Endothelial cell of umbilical vein (primary cell): ENCODE results near the gene LPP. TPM values are rescaled to one million over a fixed set of nuclear protein-coding genes. Genes with fewer than 3 reads are reported as not detected.
A peak's percentile ranks its signal among the peaks of the same experiment; 100 is the strongest.

Source experiments
- BruUV-seq: library from RNA; stranded (reverse); fragments of 400-500 nt; replicated peaks from 2 replicates; lab custom pipeline; 2021; lab: Mats Ljungman, UMichigan
- CTCF ChIA-PET: fragments of 300-600, 350-600 bp; sonication (Branson Sonifier 250); formaldehyde crosslinking; loops from one replicate; lab custom pipeline; 2021; ENCODE audit warnings: antibody characterized with exemption, inconsistent platforms; lab: Charles Lee
- POLR2A ChIA-PET: fragments of 300-600, 350-600 bp; sonication (Branson Sonifier 250); formaldehyde crosslinking; loops from one replicate; lab custom pipeline; 2021; ENCODE audit warnings: antibody characterized with exemption, inconsistent platforms; lab: Charles Lee
- DNase-seq: peaks from one replicate; pipeline ENCODE4 v3.0.0-alpha.2; 2011; ENCODE audit warnings: low read depth, low spot score
- FAIRE-seq: peaks from 2 replicates; lab custom pipeline; 2011; peaks lifted over from hg19 to GRCh38; lab: Jason Lieb, UNC
- H2AFZ ChIP-seq: 2 replicates; pipeline ENCODE4 v1.6.0; 2012; ENCODE audit warnings: low read depth, low read length, control low read depth, inconsistent platforms
- H3K27ac ChIP-seq: 2 replicates; pipeline ENCODE4 v1.5.1; 2011; ENCODE audit warnings: low read depth, mild to moderate bottlenecking, control low read depth, low read length, moderate library complexity; ENCODE audit not compliant: insufficient read depth
- H3K27me3 ChIP-seq, 2 experiments: 2 replicates each; pipeline versions ENCODE4 v1.6.0 to v1.6.1; 2011; ENCODE audit warnings: low read length in 2 of 2, mixed read lengths in 1 of 2; ENCODE audit not compliant: control insufficient read depth in 2 of 2, insufficient read depth in 2 of 2
- H3K36me3 ChIP-seq, 2 experiments: 2 replicates in 1 of 2; 3 replicates in 1 of 2; pipeline ENCODE4 v1.5.1; 2011; ENCODE audit warnings: low read length in 2 of 2, mild to moderate bottlenecking in 1 of 2, moderate library complexity in 1 of 2; ENCODE audit not compliant: control insufficient read depth in 2 of 2, insufficient read depth in 2 of 2; ENCODE audit errors: extremely low read depth in 1 of 2
- H3K4me1 ChIP-seq: 3 replicates; pipeline ENCODE4 v1.5.1; 2011; ENCODE audit warnings: mild to moderate bottlenecking, low read length; ENCODE audit not compliant: control insufficient read depth, insufficient read depth; ENCODE audit errors: extremely low read depth
- H3K4me2 ChIP-seq: 2 replicates; pipeline ENCODE4 v1.6.1; 2011; ENCODE audit warnings: low read length, control low read depth, mixed read lengths; ENCODE audit not compliant: insufficient read depth
- H3K4me3 ChIP-seq, 3 experiments: fragments of 200-600 bp in 1 of 3; sonication (generic), shearing (Covaris generic) in 1 of 3; replicated peaks in 1 of 3; 2 replicates each; pipeline ENCODE4 v1.5.1; 2011 to 2016; ENCODE audit warnings: control low read depth in 3 of 3, low read length in 3 of 3, mild to moderate bottlenecking in 2 of 3, inconsistent platforms in 1 of 3, low read depth in 1 of 3, moderate library complexity in 1 of 3; ENCODE audit not compliant: insufficient read depth in 1 of 3
- H3K79me2 ChIP-seq: 2 replicates; pipeline ENCODE4 v1.6.0; 2012; ENCODE audit warnings: low read length, inconsistent platforms; ENCODE audit not compliant: control insufficient read depth, insufficient read depth
- H3K9ac ChIP-seq: replicated peaks from 2 replicates; pipeline ENCODE3; 2011; ENCODE audit warnings: low read length, control low read depth; ENCODE audit not compliant: insufficient read depth; ENCODE audit errors: extremely low read depth
- H3K9me1 ChIP-seq: replicated peaks from 3 replicates; pipeline ENCODE4 v1.6.0; 2011; ENCODE audit warnings: mild to moderate bottlenecking, low read length; ENCODE audit not compliant: control insufficient read depth, insufficient read depth; ENCODE audit errors: extremely low read depth
- H3K9me3 ChIP-seq: replicated peaks from 2 replicates; pipeline ENCODE4 v1.5.1; 2012; ENCODE audit warnings: low read length, inconsistent platforms; ENCODE audit not compliant: control insufficient read depth, insufficient read depth
- H4K20me1 ChIP-seq: replicated peaks from 2 replicates; pipeline ENCODE3; 2011; ENCODE audit warnings: mild to moderate bottlenecking, low read length; ENCODE audit not compliant: control insufficient read depth, insufficient read depth; ENCODE audit errors: extremely low read depth
- EZH2 ChIP-seq: IDR thresholded peaks from 2 replicates; pipeline ENCODE4 v1.6.1; 2012; ENCODE audit warnings: borderline replicate concordance, low read depth, mild to moderate bottlenecking, moderate library complexity, low read length, inconsistent platforms; ENCODE audit not compliant: severe bottlenecking
- FOS ChIP-seq: IDR thresholded peaks from 2 replicates; pipeline ENCODE4 v1.6.1; 2011; ENCODE audit warnings: mild to moderate bottlenecking, low read length, moderate library complexity, borderline replicate concordance; ENCODE audit not compliant: insufficient read depth
- GATA2 ChIP-seq: IDR thresholded peaks from 2 replicates; pipeline ENCODE4 v1.7.0; 2011; ENCODE audit warnings: low read depth, mild to moderate bottlenecking, moderate library complexity, mixed read lengths, low read length; ENCODE audit not compliant: insufficient read length, insufficient read depth
- MYC ChIP-seq: IDR thresholded peaks from one replicate; pipeline ENCODE4 v1.6.1; 2011; ENCODE audit warnings: mild to moderate bottlenecking, low read depth, low read length
- POLR2A ChIP-seq: IDR thresholded peaks from 2 replicates; pipeline ENCODE4 v1.6.1; 2012; ENCODE audit warnings: low read depth, mild to moderate bottlenecking, control low read depth, low read length
- POLR2AphosphoS5 ChIP-seq: IDR thresholded peaks from 2 replicates; pipeline ENCODE4 v1.6.1; 2012; ENCODE audit warnings: low read depth, mild to moderate bottlenecking, control low read depth, low read length, moderate library complexity; ENCODE audit not compliant: insufficient read depth
- dilution Hi-C: fragments of 300-500 bp; cut with MboI; formaldehyde crosslinking; loops from one replicate; pipeline ENCODE4 v1.15.0; 2019; ENCODE audit warnings: low sequenced_read_pairs; ENCODE audit not compliant: extremely low pct_ligation_motif_present
- intact Hi-C: fragments of 100-400 bp; cut with micrococcal nuclease; formaldehyde crosslinking; loops from one replicate; pipeline ENCODE4 v1.10.0; 2022
- polyA plus RNA-seq, 4 experiments: library from polyadenylated mRNA; depleted of rRNA in 3 of 4; stranded (reverse) in 3 of 4; unstranded in 1 of 4; fragments of >200 nt; gene quantifications; 2 replicates each; pipeline versions ENCODE4 v1.2.1 to v1.2.3, GENCODE V29; 2011 to 2012; ENCODE audit warnings: missing spikeins in 1 of 4
- total RNA-seq: library from RNA; stranded (reverse); gene quantifications from 2 replicates; pipeline ENCODE4 v1.2.3, GENCODE V29; 2021
- TF ChIP-seq, protein P1 (sequence below), 2 donors: IDR thresholded peaks; 1 replicate in 1 of 2; 2 replicates in 1 of 2; pipeline ENCODE4 v1.5.1; 2011; ENCODE audit warnings: low read length in 2 of 2, mild to moderate bottlenecking in 2 of 2, moderate library complexity in 2 of 2, control low read depth in 1 of 2, inconsistent platforms in 1 of 2, low read depth in 1 of 2; ENCODE audit not compliant: insufficient read depth in 1 of 2; ENCODE audit errors: extremely low read depth in 1 of 2
- TF ChIP-seq, protein P2 (sequence below): IDR thresholded peaks from 2 replicates; pipeline ENCODE4 v1.6.1; 2011; ENCODE audit not compliant: insufficient read depth, insufficient read length

LPP gene
- total and polyA plus RNA-seq, 2 donors (not counting 3 experiments of a cell fraction or from before 2014, with no cell fraction given): 16.9 to 153 TPM

DNA sequence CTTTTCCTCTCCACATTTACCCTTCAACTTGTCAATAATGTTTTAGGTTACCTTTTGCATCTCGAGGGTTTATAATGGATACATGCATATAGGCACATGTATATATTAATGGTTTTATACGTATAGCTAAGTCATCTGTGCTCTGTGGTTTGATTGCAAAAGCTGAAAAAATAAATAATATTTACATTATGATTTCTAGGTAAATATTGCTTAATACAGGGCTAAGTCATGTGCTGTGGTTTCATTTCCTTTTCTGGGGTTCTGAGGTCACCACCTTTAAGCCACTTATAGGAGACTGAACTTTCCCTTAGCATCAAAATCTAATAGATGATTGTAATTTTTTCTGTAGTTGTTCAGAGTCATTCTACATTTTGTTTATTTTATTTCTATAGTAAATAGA lies 33.1 kb downstream of the LPP start:
- FAIRE-seq (peak; percentile 49), DNase-seq (peak; percentile 33)
- ChIA-PET POLR2A (no interaction called here), CTCF (interaction anchor here (1.3 to 1.4 kb wide), 2 partner anchors 36 to 446 kb away, joined by 3 read pairs; no protein-coding TSS in a partner anchor)
- intact Hi-C loops: loop anchor here (2.0 kb wide), 1 partner anchor 32 kb away; the partner anchor contains the start of gene LPP
- Histone ChIP-seq H4K20me1 (peaks cover 10% of the 10 kb centered on the region), H3K27me3 (no peaks in the 10 kb centered on the region), H3K79me2 (peaks cover 59% of the 10 kb centered on the region), H3K27ac (no peak overlapping the region), H3K4me2 (peak overlapping the region; percentile 43), H3K4me3 (no peak overlapping the region), H3K36me3 (peaks cover 0 to under 1% of the 10 kb centered on the region in 2 experiments), H3K9me3 (no peaks in the 10 kb centered on the region), H3K9me1 (no peaks in the 10 kb centered on the region), H3K4me1 (peaks cover 23% of the 10 kb centered on the region), H3K9ac (no peak overlapping the region), H2AFZ (no peak overlapping the region)
- TF ChIP-seq EZH2 (no peak), FOS (no peak), POLR2A (no peak)
- no TSS peak for BruUV-seq
- dilution Hi-C loops: no loop called here

DNA sequence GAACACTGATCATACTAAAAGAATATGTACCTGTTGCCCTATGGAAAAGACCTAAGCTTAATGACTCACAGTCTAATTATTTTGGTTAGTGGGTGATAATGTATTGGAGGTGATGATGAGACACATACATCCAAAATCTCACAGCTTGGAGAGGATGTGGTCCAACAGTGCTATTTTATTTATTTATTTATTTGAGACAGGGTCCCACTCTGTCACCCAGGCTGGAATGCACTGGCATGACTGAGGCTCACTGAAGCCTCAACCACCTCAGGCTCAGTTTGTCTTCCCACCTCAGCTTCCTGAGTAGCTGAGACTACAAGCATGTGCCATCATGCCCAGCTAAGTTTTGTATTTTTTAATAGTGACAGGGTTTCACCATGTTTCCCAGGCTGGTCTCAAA lies 35.0 kb downstream of the LPP start:
- Histone ChIP-seq H3K4me2 (no peak overlapping the region), H3K36me3 (peaks cover 0 to 2% of the 10 kb centered on the region in 2 experiments), H3K9me1 (no peaks in the 10 kb centered on the region), H4K20me1 (peaks cover 8% of the 10 kb centered on the region), H3K4me3 (no peak overlapping the region), H3K27me3 (no peaks in the 10 kb centered on the region), H3K9ac (no peak overlapping the region), H3K79me2 (peaks cover 58% of the 10 kb centered on the region), H3K4me1 (peaks cover 23% of the 10 kb centered on the region), H3K27ac (no peak overlapping the region), H3K9me3 (no peaks in the 10 kb centered on the region), H2AFZ (no peak overlapping the region)
- dilution Hi-C loops: no loop called here
- TF ChIP-seq FOS (no peak), POLR2AphosphoS5 (no peak), MYC (no peak), EZH2 (no peak), POLR2A (no peak), GATA2 (no peak)
- TF ChIP-seq, protein P1, sequence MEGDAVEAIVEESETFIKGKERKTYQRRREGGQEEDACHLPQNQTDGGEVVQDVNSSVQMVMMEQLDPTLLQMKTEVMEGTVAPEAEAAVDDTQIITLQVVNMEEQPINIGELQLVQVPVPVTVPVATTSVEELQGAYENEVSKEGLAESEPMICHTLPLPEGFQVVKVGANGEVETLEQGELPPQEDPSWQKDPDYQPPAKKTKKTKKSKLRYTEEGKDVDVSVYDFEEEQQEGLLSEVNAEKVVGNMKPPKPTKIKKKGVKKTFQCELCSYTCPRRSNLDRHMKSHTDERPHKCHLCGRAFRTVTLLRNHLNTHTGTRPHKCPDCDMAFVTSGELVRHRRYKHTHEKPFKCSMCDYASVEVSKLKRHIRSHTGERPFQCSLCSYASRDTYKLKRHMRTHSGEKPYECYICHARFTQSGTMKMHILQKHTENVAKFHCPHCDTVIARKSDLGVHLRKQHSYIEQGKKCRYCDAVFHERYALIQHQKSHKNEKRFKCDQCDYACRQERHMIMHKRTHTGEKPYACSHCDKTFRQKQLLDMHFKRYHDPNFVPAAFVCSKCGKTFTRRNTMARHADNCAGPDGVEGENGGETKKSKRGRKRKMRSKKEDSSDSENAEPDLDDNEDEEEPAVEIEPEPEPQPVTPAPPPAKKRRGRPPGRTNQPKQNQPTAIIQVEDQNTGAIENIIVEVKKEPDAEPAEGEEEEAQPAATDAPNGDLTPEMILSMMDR (IDR thresholded peaks at IDR 0.05; ENCODE audit: extremely low read depth in 1 of 2, insufficient read depth in 1 of 2, low read depth in 1 of 2, low read length in 2 of 2): no peak
- TF ChIP-seq, protein P2, sequence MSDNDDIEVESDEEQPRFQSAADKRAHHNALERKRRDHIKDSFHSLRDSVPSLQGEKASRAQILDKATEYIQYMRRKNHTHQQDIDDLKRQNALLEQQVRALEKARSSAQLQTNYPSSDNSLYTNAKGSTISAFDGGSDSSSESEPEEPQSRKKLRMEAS: no peak
- FAIRE-seq: no peak
- BruUV-seq: no TSS peak
- DNase-seq: no peak
- intact Hi-C loops: no loop called here
- ChIA-PET POLR2A (no interaction called here), CTCF (no interaction called here)
